Vagina (tissue), 2 donors: Measurements from ENCODE around the gene ANKRD16. TPM values are rescaled to one million over a fixed set of nuclear protein-coding genes. Genes with fewer than 3 reads are reported as not detected.
"Not testable (repeated sequence)": the region's sequence is repeated elsewhere in the genome, so short reads cannot be mapped to it uniquely, and the experiment has no call there.

Source experiments
- DNase-seq, 2 donors: peaks; one replicate each; pipeline ENCODE4 v3.0.0-alpha.2; 2017; ENCODE audit errors: extremely low spot score in 2 of 2
- H3K27ac ChIP-seq: fragments of 200-600 bp; sonication (generic); one replicate; pipeline ENCODE4 v1.5.1; 2019
- H3K27me3 ChIP-seq: fragments of 200-600 bp; sonication (generic); one replicate; pipeline ENCODE4 v1.5.1; 2019
- H3K36me3 ChIP-seq, 2 donors: fragments of 200-600 bp; sonication (generic); one replicate each; pipeline ENCODE4 v1.5.1; 2017 to 2019
- H3K4me1 ChIP-seq: fragments of 200-600 bp; sonication (generic); one replicate; pipeline ENCODE4 v1.5.1; 2019
- H3K4me3 ChIP-seq, 2 donors: fragments of 200-600 bp; sonication (generic); 1 replicate in 1 of 2; 2 replicates in 1 of 2; pipeline ENCODE4 v1.5.1; 2016 to 2019
- H3K9me3 ChIP-seq: fragments of 200-600 bp; sonication (generic); one replicate; pipeline ENCODE4 v1.5.1; 2019
- POLR2A ChIP-seq, 2 donors: fragments of 450-650 bp; IDR thresholded peaks; one replicate each; pipeline ENCODE4 v1.6.1; 2017; ENCODE audit warnings: antibody characterized with exemption in 2 of 2, mild to moderate bottlenecking in 2 of 2, moderate library complexity in 2 of 2
- POLR2AphosphoS5 ChIP-seq, 2 donors: sonication (generic); formaldehyde crosslinking; IDR thresholded peaks; one replicate each; pipeline ENCODE4 v1.9.0; 2017; ENCODE audit warnings: antibody characterized with exemption in 2 of 2, mild to moderate bottlenecking in 2 of 2, low read depth in 1 of 2; ENCODE audit not compliant: insufficient read depth in 1 of 2
- intact Hi-C: fragments of 100-400 bp; cut with DNase I; formaldehyde crosslinking; loops from one replicate; pipeline ENCODE4 v1.15.1; 2023
- total RNA-seq: library from RNA; depleted of rRNA; stranded (reverse); fragments of >200 nt; gene quantifications from one replicate; pipeline ENCODE4 v1.2.3, GENCODE V29; 2016
- TF ChIP-seq, protein P1 (sequence below), 3 experiments: fragments of 450-650 bp in 2 of 3; fragments of 200-600 bp in 1 of 3; sonication (generic) in 1 of 3; IDR thresholded peaks; one replicate each; pipeline ENCODE4 v1.5.1; 2017 to 2019; ENCODE audit warnings: antibody characterized with exemption in 3 of 3, mild to moderate bottlenecking in 2 of 3, moderate library complexity in 2 of 3

The ANKRD16 gene
- total RNA-seq, 1 donor from 2014 or later = 17.7 TPM

DNA sequence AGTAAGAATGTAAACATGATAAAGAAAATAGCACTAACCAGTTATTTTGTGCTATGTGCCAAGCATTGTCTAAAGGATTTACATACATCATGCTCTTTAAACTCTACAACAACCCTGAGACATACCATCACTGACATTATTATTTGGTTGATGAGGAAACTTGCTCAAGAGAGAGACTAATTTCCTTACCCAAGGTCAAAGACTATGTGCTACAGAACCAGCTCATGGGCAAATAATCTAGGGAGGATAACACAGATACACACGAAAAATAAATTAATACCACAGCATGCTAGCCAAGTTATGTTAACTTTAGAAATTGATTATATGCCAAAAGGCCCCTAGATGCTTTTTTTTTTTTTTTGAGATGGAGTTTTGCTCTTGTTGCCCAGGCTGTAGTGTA is 2.7 kb downstream of the ANKRD16 start:
- H3K36me3 ChIP-seq = peaks cover 0 to 23% of the 10 kb centered on the region in 2 donors
- no peak overlapping the region for H3K4me3 ChIP-seq
- no peak for DNase-seq
- H3K4me1 ChIP-seq = peaks cover 39% of the 10 kb centered on the region
- H3K9me3 ChIP-seq = no peaks in the 10 kb centered on the region
- no peaks in the 10 kb centered on the region for H3K27me3 ChIP-seq
- TF ChIP-seq POLR2A (IDR thresholded peaks at IDR 0.05) (no peak), POLR2AphosphoS5 (IDR thresholded peaks at IDR 0.05; ENCODE audit: insufficient read depth in 1 of 2, low read depth in 1 of 2) (no peak)
- TF ChIP-seq, protein P1, sequence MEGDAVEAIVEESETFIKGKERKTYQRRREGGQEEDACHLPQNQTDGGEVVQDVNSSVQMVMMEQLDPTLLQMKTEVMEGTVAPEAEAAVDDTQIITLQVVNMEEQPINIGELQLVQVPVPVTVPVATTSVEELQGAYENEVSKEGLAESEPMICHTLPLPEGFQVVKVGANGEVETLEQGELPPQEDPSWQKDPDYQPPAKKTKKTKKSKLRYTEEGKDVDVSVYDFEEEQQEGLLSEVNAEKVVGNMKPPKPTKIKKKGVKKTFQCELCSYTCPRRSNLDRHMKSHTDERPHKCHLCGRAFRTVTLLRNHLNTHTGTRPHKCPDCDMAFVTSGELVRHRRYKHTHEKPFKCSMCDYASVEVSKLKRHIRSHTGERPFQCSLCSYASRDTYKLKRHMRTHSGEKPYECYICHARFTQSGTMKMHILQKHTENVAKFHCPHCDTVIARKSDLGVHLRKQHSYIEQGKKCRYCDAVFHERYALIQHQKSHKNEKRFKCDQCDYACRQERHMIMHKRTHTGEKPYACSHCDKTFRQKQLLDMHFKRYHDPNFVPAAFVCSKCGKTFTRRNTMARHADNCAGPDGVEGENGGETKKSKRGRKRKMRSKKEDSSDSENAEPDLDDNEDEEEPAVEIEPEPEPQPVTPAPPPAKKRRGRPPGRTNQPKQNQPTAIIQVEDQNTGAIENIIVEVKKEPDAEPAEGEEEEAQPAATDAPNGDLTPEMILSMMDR (IDR thresholded peaks at IDR 0.05) = no peak
- intact Hi-C loops = loop anchor here (10.0 kb wide), 1 partner anchor 222 kb away; the partner anchor contains the start of gene ASB13
- H3K27ac ChIP-seq = no peak overlapping the region

DNA sequence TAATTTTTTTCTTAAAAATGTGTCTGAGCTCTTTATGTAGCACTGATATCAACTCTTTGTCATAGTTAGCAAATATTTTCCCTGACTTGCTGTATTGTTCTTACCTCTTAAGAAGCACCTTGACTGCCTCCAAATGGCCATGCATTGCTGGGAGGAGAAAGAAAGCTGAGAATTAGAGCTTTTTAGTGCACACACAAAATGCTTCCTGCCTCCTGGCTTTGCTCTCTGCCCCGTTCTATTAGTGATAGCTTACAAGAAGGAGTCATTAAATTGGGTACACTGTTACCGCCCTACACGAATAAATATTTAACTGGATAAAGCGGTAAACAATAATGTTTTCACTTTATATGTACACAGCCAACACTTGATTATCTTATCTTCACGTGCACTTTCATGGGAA is 4.1 kb downstream of the ANKRD16 start:
- intact Hi-C loops = loop anchor here (10.0 kb wide), 1 partner anchor 221 kb away; the partner anchor contains the start of gene ASB13
- H3K27ac ChIP-seq = no peak overlapping the region
- H3K36me3 ChIP-seq = peaks cover 0 to 29% of the 10 kb centered on the region in 2 donors

GRCh38 chr10:5882961-5883360 is 6.7 kb downstream of the ANKRD16 start:
- no peak overlapping the region for H3K4me3 ChIP-seq
- TF ChIP-seq, protein P1 (IDR thresholded peaks at IDR 0.05) = no peak
- H3K27ac ChIP-seq = no peak overlapping the region
- H3K36me3 ChIP-seq = peaks cover 0 to 45% of the 10 kb centered on the region in 2 donors
- intact Hi-C loops = loop anchor here (10.0 kb wide), 1 partner anchor 218 kb away; the partner anchor contains the start of gene ASB13
- no peaks in the 10 kb centered on the region for H3K27me3 ChIP-seq
- peaks cover 13% of the 10 kb centered on the region for H3K4me1 ChIP-seq
- H3K9me3 ChIP-seq = no peaks in the 10 kb centered on the region
- DNase-seq = no peak

More for the DNA sequence above, 4.1 kb downstream of the ANKRD16 start:
- no peaks in the 10 kb centered on the region for H3K27me3 ChIP-seq
- H3K4me3 ChIP-seq = no peak overlapping the region
- TF ChIP-seq, protein P1 (IDR thresholded peaks at IDR 0.05) = no peak
- TF ChIP-seq POLR2A (IDR thresholded peaks at IDR 0.05) = no peak
- no peak for TF ChIP-seq POLR2AphosphoS5 (IDR thresholded peaks at IDR 0.05; ENCODE audit: insufficient read depth in 1 of 2, low read depth in 1 of 2)
- H3K4me1 ChIP-seq = peaks cover 25% of the 10 kb centered on the region
- DNase-seq = no peak
- no peaks in the 10 kb centered on the region for H3K9me3 ChIP-seq

- DNase-seq, H3K27me3 ChIP-seq, H3K4me3 ChIP-seq, H3K9me3 ChIP-seq: not testable (repeated sequence)
- intact Hi-C loops = loop anchor here (10.0 kb wide), 1 partner anchor 62 kb away; the partner anchor contains the start of gene GDI2
- H3K4me1 ChIP-seq = peaks cover 13% of the 10 kb centered on the region
- H3K36me3 ChIP-seq = peaks cover 0 to 39% of the 10 kb centered on the region in 2 donors
- H3K27ac ChIP-seq = peak overlapping the region; percentile 69
Measured at GRCh38 chr10:5877041-5877440, 12.7 kb downstream of the ANKRD16 start.

GRCh38 chr10:5876181-5876768 is 13.4 kb downstream of the ANKRD16 start:
- no peak for DNase-seq
- Histone ChIP-seq H3K27me3 (no peaks in the 10 kb centered on the region), H3K36me3 (peaks cover 0 to 33% of the 10 kb centered on the region in 2 donors), H3K4me1 (peaks cover 13% of the 10 kb centered on the region), H3K4me3 (no peak overlapping the region), H3K9me3 (no peaks in the 10 kb centered on the region), H3K27ac (peak overlapping the region; percentile 69)
- intact Hi-C loops = loop anchor here (10.0 kb wide), 1 partner anchor 61 kb away; the partner anchor contains the start of gene GDI2
- TF ChIP-seq POLR2AphosphoS5 (IDR thresholded peaks at IDR 0.05; ENCODE audit: insufficient read depth in 1 of 2, low read depth in 1 of 2) (no peak), POLR2A (IDR thresholded peaks at IDR 0.05) (no peak)
- TF ChIP-seq, protein P1 (IDR thresholded peaks at IDR 0.05) = no peak
